ENCODE data around the gene MICAL3.
"Not testable (repeated sequence)": the region's sequence is repeated elsewhere in the genome, so short reads cannot be mapped to it uniquely, and the experiment has no call there.

MICAL3 gene

DNA sequence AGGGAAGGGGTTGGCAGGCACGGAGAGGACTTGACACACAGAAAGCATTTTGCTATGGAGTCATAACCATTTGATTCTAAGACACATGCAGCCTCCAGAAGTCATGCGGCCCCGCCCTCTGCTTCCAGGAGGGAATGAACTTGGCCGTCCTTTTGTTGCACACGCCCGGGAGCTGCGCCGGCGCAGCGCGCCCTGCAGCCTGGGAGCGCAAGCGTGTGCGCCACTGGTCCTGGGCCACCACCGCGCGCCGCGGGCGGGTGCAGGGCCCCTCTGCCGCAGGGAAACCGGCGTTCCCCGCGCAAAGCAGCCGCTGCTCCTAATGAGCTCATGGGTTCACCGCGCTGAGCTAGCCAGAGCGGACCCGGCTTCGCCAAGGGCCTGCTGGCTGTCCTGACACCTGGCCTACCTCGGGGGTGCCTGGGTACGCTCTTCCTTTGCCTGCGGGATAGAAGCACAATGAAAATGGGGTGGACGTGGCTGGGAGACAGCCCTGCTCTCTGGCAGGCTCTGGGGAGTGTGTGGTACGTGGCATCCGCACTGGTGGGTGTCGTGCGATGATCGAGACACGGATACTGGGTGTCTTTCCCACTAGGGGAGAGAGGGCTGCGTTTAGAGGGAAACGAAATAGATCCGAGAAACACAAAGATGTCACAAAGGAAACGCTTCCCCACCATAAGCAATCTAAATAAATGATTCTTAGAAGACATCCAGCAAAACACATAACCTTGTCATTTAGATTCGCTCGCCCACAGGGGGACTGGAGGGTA, 669 bp downstream of the MICAL3 start:
- in situ Hi-C loops (cut with HindIII; ENCODE audit: low pct_ligation_motif_present, low sequenced_read_pairs) = no loop called here
- Histone ChIP-seq H3K27me3 (replicated peaks) (peaks cover 5% of the 10 kb centered on the region), H3K27ac (no peak overlapping the region), H3K36me3 (replicated peaks) (no peaks in the 10 kb centered on the region), H3K4me3 (ENCODE audit: low read depth, low read length) (peak overlapping the region; percentile 59)
- DNase-seq = no peak
- TF ChIP-seq, protein P1, sequence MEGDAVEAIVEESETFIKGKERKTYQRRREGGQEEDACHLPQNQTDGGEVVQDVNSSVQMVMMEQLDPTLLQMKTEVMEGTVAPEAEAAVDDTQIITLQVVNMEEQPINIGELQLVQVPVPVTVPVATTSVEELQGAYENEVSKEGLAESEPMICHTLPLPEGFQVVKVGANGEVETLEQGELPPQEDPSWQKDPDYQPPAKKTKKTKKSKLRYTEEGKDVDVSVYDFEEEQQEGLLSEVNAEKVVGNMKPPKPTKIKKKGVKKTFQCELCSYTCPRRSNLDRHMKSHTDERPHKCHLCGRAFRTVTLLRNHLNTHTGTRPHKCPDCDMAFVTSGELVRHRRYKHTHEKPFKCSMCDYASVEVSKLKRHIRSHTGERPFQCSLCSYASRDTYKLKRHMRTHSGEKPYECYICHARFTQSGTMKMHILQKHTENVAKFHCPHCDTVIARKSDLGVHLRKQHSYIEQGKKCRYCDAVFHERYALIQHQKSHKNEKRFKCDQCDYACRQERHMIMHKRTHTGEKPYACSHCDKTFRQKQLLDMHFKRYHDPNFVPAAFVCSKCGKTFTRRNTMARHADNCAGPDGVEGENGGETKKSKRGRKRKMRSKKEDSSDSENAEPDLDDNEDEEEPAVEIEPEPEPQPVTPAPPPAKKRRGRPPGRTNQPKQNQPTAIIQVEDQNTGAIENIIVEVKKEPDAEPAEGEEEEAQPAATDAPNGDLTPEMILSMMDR (IDR thresholded peaks at IDR 0.05; ENCODE audit: low read depth, low read length, missing control alignments) = no peak

DNA sequence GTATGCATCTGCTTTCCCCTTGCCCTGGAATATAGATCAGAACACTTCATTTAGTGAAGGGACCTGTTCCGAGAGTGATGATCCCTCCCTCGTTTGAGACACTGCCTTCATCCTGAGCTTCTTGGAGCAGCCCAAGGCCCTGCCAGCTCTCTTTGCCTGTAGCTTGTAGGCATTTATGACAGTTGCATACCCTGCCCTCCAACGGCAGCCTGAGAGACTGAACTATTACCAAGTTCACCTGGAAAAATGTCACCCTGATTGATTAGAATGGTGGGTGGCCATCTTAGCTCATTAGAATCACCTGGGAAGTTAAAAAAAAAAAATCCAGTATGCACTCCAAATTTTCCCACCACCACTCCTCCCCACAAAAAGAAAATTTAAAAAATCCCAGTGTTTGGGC, 1.5 kb downstream of the MICAL3 start:
- TF ChIP-seq, protein P1 (IDR thresholded peaks at IDR 0.05; ENCODE audit: low read depth, low read length, missing control alignments) = no peak
- Histone ChIP-seq H3K36me3 (replicated peaks) (no peaks in the 10 kb centered on the region), H3K27me3 (replicated peaks) (peaks cover 5% of the 10 kb centered on the region), H3K4me3 (ENCODE audit: low read depth, low read length) (no peak overlapping the region), H3K27ac (no peak overlapping the region)
- in situ Hi-C loops (cut with HindIII; ENCODE audit: low pct_ligation_motif_present, low sequenced_read_pairs) = no loop called here
- DNase-seq = no peak

DNA sequence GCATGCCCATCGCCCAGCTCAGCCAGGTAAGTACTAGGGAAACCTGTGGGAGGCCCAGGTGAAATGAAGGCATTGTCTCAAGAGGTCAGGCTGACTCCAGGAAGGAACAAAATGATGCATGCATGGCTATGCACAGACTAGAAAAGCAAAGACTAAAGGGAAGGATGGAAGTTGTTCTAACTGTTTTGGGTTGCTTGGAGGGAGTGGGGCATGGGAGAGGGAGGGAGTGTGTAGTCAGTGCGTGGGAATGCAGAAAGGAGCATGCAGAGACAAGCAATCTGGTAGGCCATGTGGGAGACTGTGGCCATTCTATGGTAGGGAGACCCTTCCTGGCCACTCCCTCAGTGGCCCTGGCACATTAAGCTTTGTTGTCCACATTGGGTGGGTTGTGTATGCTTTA, 2.9 kb downstream of the MICAL3 start:
- no peak overlapping the region for H3K4me3 ChIP-seq (ENCODE audit: low read depth, low read length)
- H3K27me3 ChIP-seq (replicated peaks) = peaks cover 5% of the 10 kb centered on the region
- TF ChIP-seq, protein P1 (IDR thresholded peaks at IDR 0.05; ENCODE audit: low read depth, low read length, missing control alignments) = no peak
- DNase-seq = no peak
- H3K27ac ChIP-seq = no peak overlapping the region
- in situ Hi-C loops (cut with HindIII; ENCODE audit: low pct_ligation_motif_present, low sequenced_read_pairs) = no loop called here
- no peaks in the 10 kb centered on the region for H3K36me3 ChIP-seq (replicated peaks)

DNA sequence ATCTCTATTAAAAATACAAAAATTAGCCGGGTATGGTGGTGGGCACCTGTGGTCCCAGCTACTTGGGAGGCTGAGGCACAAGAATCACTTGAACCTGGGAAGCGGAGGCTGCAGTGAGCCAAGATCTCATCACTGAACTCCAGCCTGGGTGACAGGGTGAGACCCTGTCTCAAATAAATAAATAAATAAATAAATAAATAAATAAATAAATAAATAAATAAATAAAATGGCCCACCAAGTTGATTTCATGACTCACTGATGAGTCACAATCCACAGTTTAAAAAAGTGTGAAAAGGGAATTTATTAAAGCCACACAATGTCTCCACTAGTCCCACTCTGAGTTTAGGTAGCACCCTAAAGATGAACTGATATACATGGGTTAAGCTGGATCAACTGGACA, 3.6 kb downstream of the MICAL3 start:
- DNase-seq; H3K27ac ChIP-seq; H3K27me3 ChIP-seq (replicated peaks); in situ Hi-C loops (cut with HindIII; ENCODE audit: low pct_ligation_motif_present, low sequenced_read_pairs); H3K4me3 ChIP-seq (ENCODE audit: low read depth, low read length); H3K36me3 ChIP-seq (replicated peaks): not testable (repeated sequence)

DNA sequence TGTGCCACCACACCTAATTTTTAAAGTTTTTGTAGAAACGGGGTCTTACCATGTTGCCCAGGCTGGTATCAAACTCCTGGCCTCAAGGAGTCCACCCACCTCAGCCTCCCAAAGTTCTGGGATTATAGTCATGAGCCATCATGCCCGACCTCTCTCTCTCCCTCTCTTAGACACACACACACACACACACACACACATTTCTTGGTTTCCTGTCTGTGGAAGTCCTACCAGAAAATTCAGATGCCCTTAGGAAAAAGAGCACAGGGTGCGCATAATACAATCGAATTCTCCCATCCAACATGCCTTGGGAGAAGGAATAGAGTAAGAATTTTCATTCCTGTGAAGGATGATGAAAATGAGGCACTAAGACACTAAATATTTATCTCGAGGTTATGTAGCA, 10.4 kb downstream of the MICAL3 start:
- Histone ChIP-seq H3K27me3 (replicated peaks) (no peaks in the 10 kb centered on the region), H3K27ac (no peak overlapping the region), H3K4me3 (ENCODE audit: low read depth, low read length) (no peak overlapping the region), H3K36me3 (replicated peaks) (no peaks in the 10 kb centered on the region)
- no peak for DNase-seq
- TF ChIP-seq, protein P1 (IDR thresholded peaks at IDR 0.05; ENCODE audit: low read depth, low read length, missing control alignments) = no peak
- in situ Hi-C loops (cut with HindIII; ENCODE audit: low pct_ligation_motif_present, low sequenced_read_pairs) = no loop called here

DNA sequence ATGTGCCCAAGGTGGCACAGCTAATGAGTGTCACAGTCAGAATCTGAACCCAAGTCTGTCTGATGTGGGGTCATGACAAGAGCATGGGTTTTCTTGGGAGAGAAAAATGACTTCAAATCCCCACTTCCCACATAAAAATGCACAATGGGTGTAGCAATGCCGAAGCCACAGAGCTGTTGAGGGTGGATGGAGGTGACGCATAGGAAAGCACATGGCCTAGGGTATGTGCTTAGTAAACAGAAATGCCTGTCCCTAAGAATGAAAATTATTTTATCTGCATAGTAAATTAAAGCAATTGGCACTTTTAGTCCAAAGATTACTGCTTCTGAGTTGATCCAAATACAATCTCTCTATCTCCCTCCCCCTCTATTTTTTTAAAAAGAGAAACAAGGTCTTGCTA, 10.9 kb downstream of the MICAL3 start:
- TF ChIP-seq, protein P1 (IDR thresholded peaks at IDR 0.05; ENCODE audit: low read depth, low read length, missing control alignments) = no peak
- no peak overlapping the region for H3K27ac ChIP-seq
- no peak for DNase-seq
- no peaks in the 10 kb centered on the region for H3K36me3 ChIP-seq (replicated peaks)
- in situ Hi-C loops (cut with HindIII; ENCODE audit: low pct_ligation_motif_present, low sequenced_read_pairs) = no loop called here
- H3K27me3 ChIP-seq (replicated peaks) = no peaks in the 10 kb centered on the region
- no peak overlapping the region for H3K4me3 ChIP-seq (ENCODE audit: low read depth, low read length)
